Thoracic aorta (tissue), 2 donors: Measurements from ENCODE around the gene CPEB3. TPM values are rescaled to one million over a fixed set of nuclear protein-coding genes. Genes with fewer than 3 reads are reported as not detected.

Experiments
- ATAC-seq: fragments of 150-250 bp; one replicate; pipeline ENCODE4 v1.8.0; 2017; ENCODE audit warnings: low read depth; ENCODE audit not compliant: insufficient number of reproducible peaks, low FRiP score
- DNase-seq: peaks from one replicate; pipeline ENCODE4 v3.0.0-alpha.2; 2020; ENCODE audit warnings: low spot score
- H3K27ac ChIP-seq, 2 donors: fragments of 200-600 bp; sonication (generic); 1 replicate in 1 of 2; 2 replicates in 1 of 2; pipeline ENCODE4 v1.5.1; 2016; ENCODE audit warnings: mild to moderate bottlenecking in 2 of 2, moderate library complexity in 2 of 2
- H3K27me3 ChIP-seq: fragments of 200-600 bp; sonication (generic); replicated peaks from 2 replicates; pipeline ENCODE4 v1.6.0; 2016; ENCODE audit warnings: mild to moderate bottlenecking; ENCODE audit not compliant: insufficient read depth
- H3K36me3 ChIP-seq: fragments of 200-600 bp; sonication (generic); one replicate; pipeline ENCODE4 v1.5.1; 2016
- H3K4me1 ChIP-seq, 2 donors: fragments of 200-600 bp; sonication (generic); 1 replicate in 1 of 2; 2 replicates in 1 of 2; pipeline versions ENCODE4 v1.5.1 to v1.6.0; 2016; ENCODE audit warnings: low read depth in 2 of 2, mild to moderate bottlenecking in 1 of 2; ENCODE audit not compliant: control insufficient read depth in 1 of 2
- H3K4me3 ChIP-seq: fragments of 200-600 bp; sonication (generic); 2 replicates; pipeline ENCODE4 v1.5.1; 2016; ENCODE audit warnings: mild to moderate bottlenecking
- H3K9me3 ChIP-seq: fragments of 200-600 bp; sonication (generic); 2 replicates; pipeline ENCODE4 v1.5.1; 2016
- total RNA-seq, 2 donors: library from RNA; depleted of rRNA; stranded (reverse); fragments of >200 nt; gene quantifications; one replicate each; pipeline versions ENCODE4 v1.1.0 to v1.2.3, GENCODE V29; 2016
- TF ChIP-seq, protein P1 (sequence below): fragments of 200-600 bp; sonication (generic); IDR thresholded peaks from one replicate; pipeline ENCODE4 v1.5.1; 2019; ENCODE audit warnings: antibody characterized with exemption

CPEB3 gene
- total RNA-seq, 2 donors from 2014 or later = 6.8 to 12.2 TPM

DNA sequence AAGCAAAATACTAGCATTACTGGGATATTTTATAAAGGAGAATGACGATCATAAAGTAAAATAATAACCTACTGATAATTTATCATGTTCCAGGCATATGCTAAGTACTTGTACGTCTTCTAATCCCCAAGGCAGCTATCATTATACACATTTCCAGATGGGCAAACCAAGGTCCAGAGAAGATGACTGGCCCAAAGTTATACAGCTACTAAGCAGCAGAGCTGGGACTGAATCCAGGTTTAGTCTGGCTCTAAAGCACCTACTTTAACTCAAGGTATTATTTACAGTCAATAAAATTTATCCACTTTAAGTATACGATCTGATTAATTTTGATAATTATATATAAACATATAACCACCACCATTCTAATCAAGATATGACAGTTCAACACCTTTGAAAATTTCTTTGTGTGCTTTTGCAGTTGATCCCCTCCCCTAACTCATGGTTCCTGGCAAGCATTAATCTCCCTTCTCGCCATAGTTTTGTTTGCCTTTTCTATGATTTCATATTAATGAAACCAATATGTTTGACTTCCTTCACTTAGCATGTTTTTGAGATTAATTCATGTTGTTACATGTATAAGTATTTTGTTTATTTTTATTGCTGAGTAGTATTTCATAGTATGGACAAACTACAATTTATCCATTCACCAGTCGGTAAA lies 126.7 kb downstream of the CPEB3 start:
- TF ChIP-seq, protein P1, sequence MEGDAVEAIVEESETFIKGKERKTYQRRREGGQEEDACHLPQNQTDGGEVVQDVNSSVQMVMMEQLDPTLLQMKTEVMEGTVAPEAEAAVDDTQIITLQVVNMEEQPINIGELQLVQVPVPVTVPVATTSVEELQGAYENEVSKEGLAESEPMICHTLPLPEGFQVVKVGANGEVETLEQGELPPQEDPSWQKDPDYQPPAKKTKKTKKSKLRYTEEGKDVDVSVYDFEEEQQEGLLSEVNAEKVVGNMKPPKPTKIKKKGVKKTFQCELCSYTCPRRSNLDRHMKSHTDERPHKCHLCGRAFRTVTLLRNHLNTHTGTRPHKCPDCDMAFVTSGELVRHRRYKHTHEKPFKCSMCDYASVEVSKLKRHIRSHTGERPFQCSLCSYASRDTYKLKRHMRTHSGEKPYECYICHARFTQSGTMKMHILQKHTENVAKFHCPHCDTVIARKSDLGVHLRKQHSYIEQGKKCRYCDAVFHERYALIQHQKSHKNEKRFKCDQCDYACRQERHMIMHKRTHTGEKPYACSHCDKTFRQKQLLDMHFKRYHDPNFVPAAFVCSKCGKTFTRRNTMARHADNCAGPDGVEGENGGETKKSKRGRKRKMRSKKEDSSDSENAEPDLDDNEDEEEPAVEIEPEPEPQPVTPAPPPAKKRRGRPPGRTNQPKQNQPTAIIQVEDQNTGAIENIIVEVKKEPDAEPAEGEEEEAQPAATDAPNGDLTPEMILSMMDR = no peak
- DNase-seq = no peak
- Histone ChIP-seq H3K36me3 (no peaks in the 10 kb centered on the region), H3K4me3 (no peak overlapping the region), H3K27ac (no peak overlapping the region), H3K27me3 (no peaks in the 10 kb centered on the region), H3K9me3 (peaks cover 5% of the 10 kb centered on the region), H3K4me1 (no peaks in the 10 kb centered on the region)
- ATAC-seq = no peak

DNA sequence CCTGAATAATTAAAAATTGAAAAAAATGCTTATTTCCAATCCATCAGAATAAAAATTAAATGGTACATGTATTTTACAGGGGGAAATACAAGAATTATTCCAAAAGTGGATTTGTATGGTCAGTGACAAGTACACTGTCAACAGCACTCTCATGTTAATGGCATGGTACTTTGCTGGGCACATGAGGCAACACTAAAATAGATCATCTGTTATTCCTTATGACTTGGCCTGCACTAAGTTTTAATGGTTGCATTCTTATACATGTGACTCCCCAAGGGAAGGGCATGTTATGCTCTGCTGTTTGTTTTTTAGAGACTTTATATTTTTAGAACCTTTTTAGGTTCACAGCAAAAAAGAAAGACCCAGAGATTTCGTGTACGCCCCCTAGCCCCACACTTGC lies 128.3 kb downstream of the CPEB3 start:
- H3K36me3 ChIP-seq = no peaks in the 10 kb centered on the region
- H3K27me3 ChIP-seq = no peaks in the 10 kb centered on the region
- H3K4me1 ChIP-seq = peaks cover under 1% of the 10 kb centered on the region in 2 donors
- H3K4me3 ChIP-seq = no peak overlapping the region
- DNase-seq (no peak), ATAC-seq (no peak)
- peaks cover 5% of the 10 kb centered on the region for H3K9me3 ChIP-seq
- TF ChIP-seq, protein P1 = no peak
- no peak overlapping the region for H3K27ac ChIP-seq

DNA sequence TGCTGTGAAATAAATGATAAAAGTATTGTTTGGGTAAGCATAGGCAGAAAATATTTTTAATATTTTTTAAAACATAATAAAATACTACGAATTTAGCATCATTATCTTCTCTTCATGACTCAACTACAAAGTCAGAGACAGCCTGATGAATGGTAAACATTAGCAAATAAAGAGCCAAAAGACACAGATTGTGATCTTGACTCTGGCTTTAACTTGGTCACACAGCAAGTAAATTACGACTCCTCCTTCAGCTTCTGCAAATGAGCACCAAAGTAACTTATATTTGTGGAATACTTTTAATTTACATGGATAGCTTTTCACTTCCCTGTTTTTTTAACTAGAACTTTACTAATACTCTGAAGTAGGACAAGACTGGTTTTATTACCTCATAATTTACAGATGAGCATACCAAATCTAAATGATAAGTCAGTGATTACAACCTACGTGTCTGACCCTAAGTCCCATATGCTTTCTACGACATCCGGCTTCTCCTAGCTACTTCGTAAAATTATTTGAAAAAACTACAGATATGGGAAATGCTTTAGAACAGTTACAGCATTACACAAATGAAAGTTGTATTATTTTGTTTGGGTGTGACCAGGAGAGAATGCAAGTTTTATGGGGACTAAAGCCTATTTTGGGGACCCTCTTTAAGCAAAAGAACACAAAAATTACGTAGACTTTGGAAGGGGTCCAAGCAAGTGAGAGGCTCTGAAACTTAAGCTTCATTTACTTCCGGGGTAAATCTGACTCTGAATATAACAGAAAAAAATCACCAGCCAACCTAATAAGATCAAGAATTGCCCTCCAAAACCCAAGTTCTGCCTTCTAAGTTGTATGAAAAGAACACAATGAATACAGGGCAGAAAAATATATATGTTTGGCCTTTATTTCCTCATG lies 133.8 kb downstream of the CPEB3 start:
- no peaks in the 10 kb centered on the region for H3K36me3 ChIP-seq
- peak overlapping the region; percentile 33 for H3K4me3 ChIP-seq
- H3K4me1 ChIP-seq = peaks cover 6 to 7% of the 10 kb centered on the region in 2 donors
- no peaks in the 10 kb centered on the region for H3K27me3 ChIP-seq
- H3K27ac ChIP-seq = no peak overlapping the region
- H3K9me3 ChIP-seq = no peaks in the 10 kb centered on the region
- TF ChIP-seq, protein P1 = no peak
- no peak for ATAC-seq
- DNase-seq = no peak

DNA sequence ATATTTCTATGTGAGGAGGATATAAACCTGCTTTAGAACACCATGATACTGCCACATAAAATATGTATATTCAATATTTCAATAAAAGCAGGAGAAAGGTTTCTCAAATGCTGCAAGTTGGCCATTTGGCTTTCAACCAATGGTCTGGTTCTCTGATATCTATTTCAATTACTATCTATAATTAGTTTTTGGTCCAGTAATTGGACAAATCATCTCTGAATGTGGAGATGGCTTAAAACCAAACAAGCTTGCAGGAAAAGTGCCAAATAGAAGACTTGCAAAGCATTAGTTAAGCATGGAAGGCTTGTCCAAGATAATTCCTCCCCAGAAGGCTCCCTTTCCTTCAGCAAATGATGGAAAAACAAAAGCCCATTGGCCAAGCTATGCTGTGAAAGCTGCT lies 140.1 kb downstream of the CPEB3 start:
- no peaks in the 10 kb centered on the region for H3K27me3 ChIP-seq
- H3K9me3 ChIP-seq = no peaks in the 10 kb centered on the region
- peaks cover 29 to 49% of the 10 kb centered on the region in 2 donors for H3K4me1 ChIP-seq
- DNase-seq (no peak), ATAC-seq (no peak)
- no peak overlapping the region for H3K4me3 ChIP-seq
- no peak overlapping the region for H3K27ac ChIP-seq
- no peaks in the 10 kb centered on the region for H3K36me3 ChIP-seq
- TF ChIP-seq, protein P1 = no peak

DNA sequence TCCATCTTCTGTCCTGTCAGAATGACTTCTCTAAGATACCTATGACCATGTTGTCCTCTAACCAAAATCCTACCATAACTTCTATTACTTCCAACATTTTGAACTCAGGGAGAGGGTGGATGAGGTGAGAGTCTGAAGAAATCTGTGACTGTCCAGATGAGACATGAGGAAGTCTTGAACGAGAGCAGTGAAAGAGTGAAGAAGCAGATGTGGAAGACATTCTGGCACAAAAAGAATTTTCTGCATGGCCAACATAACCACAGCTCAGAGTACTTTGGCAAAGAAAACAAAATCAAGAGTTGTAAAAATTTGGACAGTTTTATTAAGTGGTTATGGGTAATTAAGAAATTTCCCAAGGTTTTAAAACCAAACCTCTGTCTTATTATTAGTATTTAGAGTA lies 141.6 kb downstream of the CPEB3 start:
- Histone ChIP-seq H3K4me1 (peaks cover 42 to 65% of the 10 kb centered on the region in 2 donors), H3K9me3 (no peaks in the 10 kb centered on the region), H3K27ac (no peak overlapping the region), H3K27me3 (no peaks in the 10 kb centered on the region), H3K4me3 (no peak overlapping the region), H3K36me3 (no peaks in the 10 kb centered on the region)
- TF ChIP-seq, protein P1 = no peak
- ATAC-seq (no peak), DNase-seq (no peak)
